Measurements from ENCODE around the gene PUSL1. TPM values are rescaled to one million over a fixed set of nuclear protein-coding genes. Genes with fewer than 3 reads are reported as not detected.

PUSL1 gene
- total RNA-seq, 1 experiment from 2014 or later = 38.0 TPM

DNA sequence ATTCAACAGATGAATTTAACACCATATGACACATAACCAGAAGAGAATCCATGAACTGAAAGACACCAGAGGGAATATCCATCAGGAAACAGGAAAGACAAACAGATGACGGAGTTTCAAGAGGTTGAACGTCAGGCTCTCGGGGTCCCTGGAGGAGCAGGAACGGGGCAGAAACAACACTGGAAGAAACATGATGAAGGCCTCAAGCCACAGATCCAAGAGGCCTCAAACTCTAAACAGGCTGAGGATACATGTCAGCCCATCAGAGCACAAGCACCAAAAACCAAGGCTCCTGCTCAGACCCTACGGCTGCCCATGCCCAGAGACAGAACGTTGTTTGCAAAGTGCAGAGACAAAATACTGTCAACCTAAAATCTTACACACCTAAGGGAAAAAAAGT lies 9.0 kb downstream of the PUSL1 start:
- WGBS (ENCODE audit: extremely low coverage, insufficient read length, low lambda C conversion rate) = no CpG with 5 or more reads among the region's 6 CpGs
- no peak overlapping the region for H3K14ac ChIP-seq (ENCODE audit: insufficient read depth, low read length)
- H3K9ac ChIP-seq (ENCODE audit: extremely low read depth, insufficient read length, low read length) = no peak overlapping the region
- H2BK5ac ChIP-seq (ENCODE audit: insufficient read length, low read length) = no peak overlapping the region
- no peak overlapping the region for H4K8ac ChIP-seq (replicated peaks; ENCODE audit: insufficient read length, low read depth, low read length)
- H3K56ac ChIP-seq (ENCODE audit: insufficient read length, low read depth, low read length) = no peak overlapping the region
- no peak overlapping the region for H2BK12ac ChIP-seq (ENCODE audit: insufficient read length, low read depth, low read length)
- H2BK15ac ChIP-seq (ENCODE audit: low read depth, low read length) = no peak overlapping the region
- H3K23ac ChIP-seq (ENCODE audit: insufficient read length, low read depth, low read length) = no peak overlapping the region
- H3K36me3 Mint-ChIP-seq (ENCODE audit: insufficient read depth in 1 of 3, low read depth in 3 of 3) = peaks cover 18 to 66% (median 59%) of the 10 kb centered on the region in 3 experiments
- peaks cover 5% of the 10 kb centered on the region; the same call in 1 of the 2 replicates for H3K79me2 ChIP-seq (ENCODE audit: insufficient read depth, low read length)
- peaks cover 8% of the 10 kb centered on the region for H3K79me1 ChIP-seq (ENCODE audit: insufficient read depth, low read depth, low read length, poor library complexity, severe bottlenecking)
- no peak overlapping the region for H4K5ac ChIP-seq (ENCODE audit: insufficient read length, low read depth, low read length)
- H4K91ac ChIP-seq (ENCODE audit: insufficient read length, low read depth, low read length) = no peak overlapping the region
- H3K27ac Mint-ChIP-seq = peak overlapping the region in 1 of 3 experiments; percentile 22; a peak in 1 of 7 replicates
- no peak overlapping the region for H3K4me3 Mint-ChIP-seq
- H2BK20ac ChIP-seq (ENCODE audit: low read depth, low read length, poor library complexity, severe bottlenecking) = no peak overlapping the region
- TF ChIP-seq, protein P1, sequence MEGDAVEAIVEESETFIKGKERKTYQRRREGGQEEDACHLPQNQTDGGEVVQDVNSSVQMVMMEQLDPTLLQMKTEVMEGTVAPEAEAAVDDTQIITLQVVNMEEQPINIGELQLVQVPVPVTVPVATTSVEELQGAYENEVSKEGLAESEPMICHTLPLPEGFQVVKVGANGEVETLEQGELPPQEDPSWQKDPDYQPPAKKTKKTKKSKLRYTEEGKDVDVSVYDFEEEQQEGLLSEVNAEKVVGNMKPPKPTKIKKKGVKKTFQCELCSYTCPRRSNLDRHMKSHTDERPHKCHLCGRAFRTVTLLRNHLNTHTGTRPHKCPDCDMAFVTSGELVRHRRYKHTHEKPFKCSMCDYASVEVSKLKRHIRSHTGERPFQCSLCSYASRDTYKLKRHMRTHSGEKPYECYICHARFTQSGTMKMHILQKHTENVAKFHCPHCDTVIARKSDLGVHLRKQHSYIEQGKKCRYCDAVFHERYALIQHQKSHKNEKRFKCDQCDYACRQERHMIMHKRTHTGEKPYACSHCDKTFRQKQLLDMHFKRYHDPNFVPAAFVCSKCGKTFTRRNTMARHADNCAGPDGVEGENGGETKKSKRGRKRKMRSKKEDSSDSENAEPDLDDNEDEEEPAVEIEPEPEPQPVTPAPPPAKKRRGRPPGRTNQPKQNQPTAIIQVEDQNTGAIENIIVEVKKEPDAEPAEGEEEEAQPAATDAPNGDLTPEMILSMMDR (conservative IDR thresholded peaks at IDR 0.05) = no peak
- no peak overlapping the region for H3K18ac ChIP-seq (ENCODE audit: insufficient read length, low read depth, low read length)
- H4K20me1 ChIP-seq (ENCODE audit: control insufficient read depth, insufficient read depth, insufficient read length) = peaks cover 5% of the 10 kb centered on the region
- H3K4ac ChIP-seq (ENCODE audit: low read depth, low read length) = no peak overlapping the region
- H3K9me3 Mint-ChIP-seq = no peaks in the 10 kb centered on the region
- no peaks in the 10 kb centered on the region for H3K27me3 ChIP-seq (ENCODE audit: insufficient read depth, low read length)
- no peaks in the 10 kb centered on the region for H3K27me3 Mint-ChIP-seq (ENCODE audit: low read depth)
- no peaks in the 10 kb centered on the region for H3K9me3 ChIP-seq (ENCODE audit: control insufficient read depth, low read depth, low read length)
- no peak overlapping the region for H2AK5ac ChIP-seq (ENCODE audit: insufficient read length, low read length)
- no peaks in the 10 kb centered on the region for H3K23me2 ChIP-seq (ENCODE audit: insufficient read length, low read depth, low read length, poor library complexity, severe bottlenecking)
- DNase-seq = no peak
- no peak overlapping the region for H3K4me2 ChIP-seq (ENCODE audit: insufficient read depth, insufficient read length, low read length)
- H3T11ph ChIP-seq (ENCODE audit: low read length) = no peak overlapping the region
- H3K27ac ChIP-seq (ENCODE audit: insufficient read length, low read depth, low read length) = no peak overlapping the region
- H2BK120ac ChIP-seq (ENCODE audit: low read depth, low read length, poor library complexity, severe bottlenecking) = no peak overlapping the region
- H2AFZ ChIP-seq (ENCODE audit: low read length) = no peak overlapping the region
- H3K4me1 Mint-ChIP-seq = peaks cover 8 to 20% of the 10 kb centered on the region in 2 experiments
- no peaks in the 10 kb centered on the region; the same call in 1 of the 2 replicates for H3K4me1 ChIP-seq (ENCODE audit: insufficient read depth, low read length)

Measured in H9 (cell line).